Activated CD4-positive, CD25-positive, alpha-beta regulatory T cell treated with anti-CD3 and anti-CD28 coated beads, Interleukin-2, amount 50 U/mL, for 24 hours (primary cell): Measurements from ENCODE around the gene DUSP9.

ENCODE experiments used
- ATAC-seq, 2 donors: fragments of 150-1000 bp; cut with Tn5 transposase; one replicate each; pipeline ENCODE4 v1.10.0; 2021; ENCODE audit warnings: mild to moderate bottlenecking in 1 of 2, moderate library complexity in 1 of 2

DUSP9 gene

DNA sequence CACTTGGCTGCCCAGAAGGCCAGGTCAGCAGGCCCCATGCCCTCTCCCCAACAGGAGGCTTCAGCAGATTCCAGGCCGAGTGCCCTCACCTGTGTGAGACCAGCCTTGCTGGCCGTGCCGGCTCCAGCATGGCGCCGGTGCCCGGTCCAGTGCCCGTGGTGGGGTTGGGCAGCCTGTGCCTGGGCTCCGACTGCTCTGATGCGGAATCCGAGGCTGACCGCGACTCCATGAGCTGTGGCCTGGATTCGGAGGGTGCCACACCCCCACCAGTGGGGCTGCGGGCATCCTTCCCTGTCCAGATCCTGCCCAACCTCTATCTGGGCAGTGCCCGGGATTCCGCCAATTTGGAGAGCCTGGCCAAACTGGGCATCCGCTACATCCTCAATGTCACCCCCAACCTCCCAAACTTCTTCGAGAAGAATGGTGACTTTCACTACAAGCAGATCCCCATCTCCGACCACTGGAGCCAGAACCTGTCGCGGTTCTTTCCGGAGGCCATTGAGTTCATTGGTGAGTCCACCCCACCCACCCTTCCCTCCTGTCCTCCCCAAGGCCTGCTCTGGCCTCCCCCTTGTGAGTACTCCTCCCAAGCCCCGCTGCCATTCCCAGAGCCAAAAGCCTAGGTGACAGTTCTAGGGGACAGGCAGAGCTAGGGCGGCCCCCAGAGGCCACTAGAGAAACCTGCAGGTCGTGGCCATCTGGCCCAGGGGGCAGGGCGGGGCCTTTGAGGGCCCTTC is 2.3 kb downstream of the DUSP9 start:
- peak in 1 of 2 donors; percentile 59 for ATAC-seq

DNA sequence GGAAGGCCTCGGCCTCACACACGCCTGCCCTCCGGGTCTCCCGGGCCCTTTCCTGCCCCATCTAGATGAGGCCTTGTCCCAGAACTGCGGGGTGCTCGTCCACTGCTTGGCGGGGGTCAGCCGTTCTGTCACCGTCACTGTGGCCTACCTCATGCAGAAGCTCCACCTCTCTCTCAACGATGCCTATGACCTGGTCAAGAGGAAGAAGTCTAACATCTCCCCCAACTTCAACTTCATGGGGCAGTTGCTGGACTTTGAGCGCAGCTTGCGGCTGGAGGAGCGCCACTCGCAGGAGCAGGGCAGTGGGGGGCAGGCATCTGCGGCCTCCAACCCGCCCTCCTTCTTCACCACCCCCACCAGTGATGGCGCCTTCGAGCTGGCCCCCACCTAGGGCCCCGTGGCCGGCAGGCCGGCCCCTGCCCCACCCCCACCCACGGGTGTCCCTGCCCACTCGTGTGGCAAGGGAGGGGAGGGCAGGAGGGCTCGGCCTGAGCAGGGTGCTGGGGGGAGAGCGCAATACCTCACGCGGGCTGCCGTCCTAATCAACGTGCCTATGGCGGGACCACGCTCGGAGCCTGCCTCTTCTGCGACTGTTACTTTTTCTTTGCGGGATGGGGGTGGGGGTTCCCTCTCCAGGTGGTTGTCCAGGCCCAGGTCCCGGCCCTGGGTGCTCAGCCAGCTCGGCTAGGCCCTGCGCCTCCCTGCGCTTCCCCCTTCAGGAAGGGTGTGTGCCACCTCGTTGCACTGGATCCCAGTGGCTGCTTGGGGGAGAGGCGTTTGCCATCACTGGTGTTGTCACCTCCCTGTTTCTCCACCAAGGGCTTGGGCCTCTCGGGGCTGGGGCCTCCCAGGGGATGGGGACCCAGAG is 3.1 kb downstream of the DUSP9 start:
- no peak for ATAC-seq

DNA sequence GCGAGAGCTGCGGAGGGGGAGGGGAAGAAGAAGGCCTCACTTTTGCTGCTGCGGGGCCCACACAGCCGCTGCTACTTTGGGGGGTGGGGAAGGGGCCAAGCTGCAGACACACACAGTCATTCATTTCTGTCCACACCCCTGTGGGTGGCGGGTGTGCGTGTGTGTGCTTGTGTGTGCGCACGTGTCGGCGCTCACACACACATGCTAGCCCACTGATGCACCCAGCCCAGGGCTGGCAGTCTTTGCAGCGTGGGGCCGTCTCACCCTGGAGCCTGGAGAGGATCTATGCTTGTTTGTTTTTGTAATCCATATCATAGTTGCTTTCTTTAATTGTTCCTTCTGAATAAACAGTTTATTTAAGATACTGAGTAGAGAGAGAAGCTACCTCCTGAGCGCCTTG is 4.0 kb downstream of the DUSP9 start:
- no peak for ATAC-seq

DNA sequence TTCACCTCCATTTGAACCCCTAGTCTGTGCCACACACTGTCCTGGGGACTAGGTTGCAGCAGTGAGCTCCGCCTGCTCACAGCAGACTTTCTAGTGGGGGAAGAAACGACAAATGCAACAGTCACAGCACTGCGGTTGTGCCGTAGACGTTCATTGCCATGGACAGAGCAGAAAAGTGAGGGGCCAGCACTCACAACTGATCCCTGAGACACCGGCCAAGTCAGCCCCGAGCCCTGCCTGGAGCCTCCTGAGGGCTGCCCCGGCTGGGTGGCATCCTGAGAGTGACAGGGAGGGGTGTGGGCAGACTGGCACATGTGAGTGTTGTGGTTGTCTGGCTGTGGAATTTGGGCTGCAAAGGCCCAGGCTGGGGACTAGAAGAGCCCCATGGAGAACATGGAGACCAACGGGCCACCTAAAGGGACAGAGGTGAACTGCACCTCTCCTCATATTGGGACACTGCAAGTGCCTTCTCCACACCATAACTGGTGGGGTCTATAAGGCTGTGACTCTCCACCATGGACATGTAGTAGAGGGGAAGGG is 4.6 kb downstream of the DUSP9 start:
- peak in 1 of 2 donors; percentile 53 for ATAC-seq

DNA sequence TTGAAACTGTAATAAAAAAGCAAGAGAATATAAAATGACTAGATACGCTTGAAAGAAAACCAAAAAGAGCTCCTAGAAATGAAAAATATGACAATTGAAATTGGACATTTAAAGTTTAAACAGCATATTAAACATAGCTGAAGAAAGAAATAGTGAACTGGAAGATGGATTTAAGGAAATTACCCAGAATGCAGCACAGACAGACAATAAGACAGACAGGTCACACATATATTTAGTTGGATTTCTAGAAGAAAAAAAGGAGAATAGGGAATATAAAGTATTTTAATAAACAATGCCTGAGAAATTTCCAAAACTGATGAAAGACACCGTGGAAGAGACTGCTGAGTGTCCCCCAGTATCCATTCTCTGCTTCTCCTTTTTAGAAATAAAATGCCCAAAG is 6.6 kb downstream of the DUSP9 start:
- no peak for ATAC-seq

DNA sequence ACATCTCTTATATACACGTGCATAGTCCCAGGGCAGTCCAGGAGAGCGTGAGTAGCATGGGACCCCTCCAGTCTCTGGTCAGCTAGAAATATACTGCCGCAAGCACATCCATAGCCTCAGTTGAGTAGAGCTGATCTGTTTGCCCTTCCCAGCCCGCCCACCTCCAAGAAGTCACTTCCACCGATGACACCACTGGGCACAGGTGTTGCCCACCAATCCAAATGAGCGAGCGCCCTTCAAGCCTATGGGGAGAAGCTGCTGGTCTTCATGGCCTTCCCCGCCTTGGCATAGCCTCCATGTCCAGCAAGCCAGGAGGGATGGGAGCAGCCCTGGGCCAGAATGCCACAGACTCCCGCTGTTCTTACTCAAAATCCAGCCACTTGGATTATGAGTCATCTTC is 10.2 kb downstream of the DUSP9 start:
- ATAC-seq = no peak

DNA sequence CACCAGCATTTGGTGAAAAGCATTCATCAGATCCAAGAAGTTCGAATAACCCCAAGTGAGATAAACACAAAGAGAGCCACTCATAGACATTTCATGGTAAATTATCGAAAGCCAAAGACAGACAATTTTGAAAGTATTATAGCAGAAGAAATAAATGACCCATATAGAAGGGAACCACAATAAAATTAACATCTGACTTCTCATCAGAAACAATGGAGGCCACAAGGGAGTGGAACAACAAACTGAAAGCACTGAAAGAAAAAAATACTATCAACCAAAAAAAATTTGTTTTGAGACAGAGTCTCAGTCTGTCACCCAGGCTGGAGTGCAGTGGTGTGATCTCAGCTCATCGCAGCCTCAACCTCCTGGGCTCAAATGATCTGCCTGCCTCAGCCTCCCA is 12.3 kb downstream of the DUSP9 start:
- no peak for ATAC-seq

DNA sequence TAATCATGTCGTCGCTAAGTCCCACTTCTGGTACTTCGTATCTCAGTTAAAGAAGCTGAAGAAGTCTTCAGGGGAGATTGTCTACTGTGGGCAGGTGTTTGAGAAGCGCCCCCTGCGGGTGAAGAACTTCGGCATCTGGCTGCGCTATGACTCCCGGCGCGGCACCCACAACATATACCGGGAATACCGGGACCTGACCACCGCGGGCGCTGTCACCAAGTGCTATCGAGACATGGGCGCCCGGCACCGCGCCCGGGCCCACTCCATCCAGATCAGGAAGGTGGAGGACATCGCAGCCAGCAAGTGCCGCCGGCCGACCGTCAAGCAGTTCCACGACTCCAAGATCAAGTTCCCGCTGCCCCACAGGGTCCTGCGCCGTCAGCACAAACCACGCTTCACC is 15.3 kb downstream of the DUSP9 start:
- no peak for ATAC-seq

DNA sequence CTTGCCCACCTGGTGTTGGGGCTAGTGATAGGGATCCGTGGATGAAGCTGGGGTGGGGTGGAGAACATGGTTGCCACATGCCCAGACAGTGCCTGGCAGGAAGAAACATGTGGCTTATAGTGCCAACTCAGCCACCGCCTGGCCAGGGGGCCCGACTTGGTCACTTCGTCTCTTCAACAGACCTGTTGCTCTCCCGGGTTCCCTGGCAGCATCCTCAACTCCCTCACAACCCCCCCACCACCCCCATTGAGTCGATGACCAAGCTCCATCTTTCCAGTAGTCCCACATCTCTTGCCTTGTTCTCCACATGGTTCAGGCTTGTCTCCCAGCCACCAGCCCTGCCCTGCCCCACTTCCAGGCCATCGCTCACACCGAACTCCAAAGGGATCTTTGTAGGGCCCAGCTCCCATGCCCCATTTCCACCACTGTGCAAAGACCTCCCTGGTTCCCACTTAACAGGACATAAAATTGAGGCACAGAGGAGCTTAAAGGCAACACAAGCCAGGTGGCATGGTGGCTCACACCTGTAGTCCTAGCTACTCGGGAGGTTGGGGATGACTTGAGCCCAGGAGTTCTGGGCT is 18.8 kb downstream of the DUSP9 start:
- ATAC-seq = no peak

DNA sequence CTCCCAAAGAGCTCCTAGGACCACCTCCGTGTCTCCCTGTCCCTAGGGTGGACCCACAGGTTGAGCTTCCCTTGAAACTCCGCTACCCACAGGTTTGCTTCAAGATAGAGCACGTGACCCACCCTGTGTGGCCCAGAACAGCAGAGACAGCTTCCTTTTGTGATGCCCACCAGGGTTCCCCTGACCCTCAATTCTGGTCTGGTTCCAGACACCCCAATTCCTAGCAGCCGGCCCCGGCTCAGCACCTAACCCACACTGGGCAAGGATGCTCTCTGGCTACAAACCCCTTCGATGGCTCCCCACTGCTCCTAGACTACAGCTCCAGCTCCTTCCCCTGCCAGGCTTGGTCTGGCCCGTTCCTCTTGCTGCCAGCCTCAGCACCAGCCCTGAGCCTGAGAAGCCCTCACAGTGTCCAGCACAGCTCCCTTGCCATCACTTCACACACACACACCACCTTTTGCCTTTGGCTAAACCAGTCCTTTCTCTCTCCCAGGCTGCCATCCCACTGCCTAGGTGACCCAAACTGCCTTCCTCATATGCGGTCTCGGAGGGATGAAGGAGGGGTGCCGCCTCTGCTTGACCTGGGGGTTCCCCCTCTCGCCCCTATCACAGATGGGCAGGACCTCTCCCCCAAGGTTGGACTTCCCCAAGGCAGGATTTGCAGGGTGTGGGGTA is 20.4 kb downstream of the DUSP9 start:
- ATAC-seq = no peak

DNA sequence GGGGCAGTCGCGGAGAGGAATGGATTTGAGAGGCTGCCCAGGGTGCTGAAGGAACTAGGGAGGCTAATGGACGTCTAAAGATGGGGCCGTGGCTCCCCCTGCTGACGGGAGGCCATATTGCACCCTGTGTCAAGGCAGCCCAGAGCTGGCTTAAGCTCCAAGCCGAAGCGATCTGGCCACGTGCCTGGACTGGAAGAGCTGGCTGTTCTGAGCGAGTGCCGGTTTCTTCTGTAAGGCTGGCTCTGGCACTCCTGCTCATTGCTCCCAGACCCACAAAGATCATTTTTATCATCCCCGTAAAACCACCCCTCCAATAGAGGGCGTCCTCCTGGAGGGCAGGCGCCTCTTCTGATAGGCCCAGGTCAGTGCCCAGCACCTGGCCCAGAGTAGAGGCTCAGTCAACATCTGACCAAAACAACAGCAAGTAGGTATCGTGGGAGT is 21.0 kb downstream of the DUSP9 start:
- peak; percentile 81 to 85 for ATAC-seq

DNA sequence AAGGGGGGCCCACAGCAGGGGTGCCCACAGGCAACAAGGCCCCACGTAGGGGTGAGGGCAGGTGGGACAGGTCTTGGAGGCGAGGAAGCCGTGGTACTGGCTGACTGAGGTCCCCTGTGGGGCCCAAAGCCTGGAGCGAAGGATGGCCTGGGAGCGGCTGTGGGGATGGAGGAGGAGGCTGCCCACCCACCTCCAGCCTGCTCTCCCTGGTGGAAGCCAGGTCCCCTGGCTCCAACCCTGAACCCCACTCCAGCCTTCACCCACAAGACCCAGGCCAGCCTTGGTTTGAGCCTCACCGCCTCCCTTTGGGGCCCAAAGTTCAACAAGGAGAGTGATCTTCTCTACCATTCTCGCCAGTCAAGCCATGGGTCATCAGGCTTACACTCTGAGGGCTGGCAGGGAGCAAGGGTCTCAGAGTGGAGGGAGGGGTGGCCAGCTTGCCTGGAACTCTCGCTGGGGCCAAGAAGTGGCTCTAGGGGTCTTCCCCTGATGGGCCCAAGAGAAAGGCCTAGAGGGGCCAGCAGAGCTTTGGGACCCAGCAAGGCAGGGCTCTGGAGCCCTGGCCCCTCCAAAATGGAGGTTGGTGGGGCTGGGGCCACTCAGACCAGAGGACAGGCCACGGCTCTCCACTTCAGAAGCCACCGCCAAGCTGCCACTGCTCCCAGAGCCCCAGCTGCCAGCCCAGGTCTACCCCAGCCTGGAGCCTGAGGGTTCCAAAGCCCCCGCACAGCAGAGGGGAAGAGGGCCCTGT is 21.6 kb downstream of the DUSP9 start:
- ATAC-seq = no peak

DNA sequence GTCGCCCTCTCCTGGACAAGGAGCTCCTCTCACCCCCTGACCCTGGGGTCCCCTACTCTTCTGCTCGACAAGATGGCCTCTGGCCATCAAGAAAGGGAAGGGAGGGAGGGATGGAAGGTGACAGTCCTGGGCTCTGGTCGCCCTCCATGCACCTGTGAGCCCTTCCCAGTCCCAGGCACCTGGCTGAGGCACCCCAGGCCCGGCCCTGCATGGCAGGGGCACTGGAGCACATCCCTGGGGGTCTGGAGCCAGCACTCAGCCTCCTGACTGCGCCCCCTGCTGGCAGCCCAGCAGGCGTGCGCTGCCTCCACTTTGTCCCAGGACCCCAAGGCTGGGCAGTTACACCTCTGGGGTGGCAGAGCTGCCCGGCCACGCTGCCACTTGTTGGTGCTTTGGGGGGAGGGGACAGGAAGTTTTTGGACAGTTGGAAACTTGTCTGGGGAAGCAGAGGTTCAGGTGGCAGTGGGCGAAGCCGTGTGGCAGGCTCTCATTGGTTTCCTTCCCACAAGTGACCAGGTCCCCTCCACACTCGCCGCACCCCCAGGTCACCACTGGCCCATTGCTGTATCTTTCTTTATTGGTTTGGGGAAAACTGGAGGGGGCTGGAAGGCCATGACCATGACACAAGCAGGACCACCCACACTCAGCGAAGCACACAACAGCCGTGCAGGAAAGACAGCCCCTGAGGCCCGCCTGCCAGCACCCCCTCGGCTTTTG is 22.3 kb downstream of the DUSP9 start:
- ATAC-seq = peak in 1 of 2 donors; percentile 61

DNA sequence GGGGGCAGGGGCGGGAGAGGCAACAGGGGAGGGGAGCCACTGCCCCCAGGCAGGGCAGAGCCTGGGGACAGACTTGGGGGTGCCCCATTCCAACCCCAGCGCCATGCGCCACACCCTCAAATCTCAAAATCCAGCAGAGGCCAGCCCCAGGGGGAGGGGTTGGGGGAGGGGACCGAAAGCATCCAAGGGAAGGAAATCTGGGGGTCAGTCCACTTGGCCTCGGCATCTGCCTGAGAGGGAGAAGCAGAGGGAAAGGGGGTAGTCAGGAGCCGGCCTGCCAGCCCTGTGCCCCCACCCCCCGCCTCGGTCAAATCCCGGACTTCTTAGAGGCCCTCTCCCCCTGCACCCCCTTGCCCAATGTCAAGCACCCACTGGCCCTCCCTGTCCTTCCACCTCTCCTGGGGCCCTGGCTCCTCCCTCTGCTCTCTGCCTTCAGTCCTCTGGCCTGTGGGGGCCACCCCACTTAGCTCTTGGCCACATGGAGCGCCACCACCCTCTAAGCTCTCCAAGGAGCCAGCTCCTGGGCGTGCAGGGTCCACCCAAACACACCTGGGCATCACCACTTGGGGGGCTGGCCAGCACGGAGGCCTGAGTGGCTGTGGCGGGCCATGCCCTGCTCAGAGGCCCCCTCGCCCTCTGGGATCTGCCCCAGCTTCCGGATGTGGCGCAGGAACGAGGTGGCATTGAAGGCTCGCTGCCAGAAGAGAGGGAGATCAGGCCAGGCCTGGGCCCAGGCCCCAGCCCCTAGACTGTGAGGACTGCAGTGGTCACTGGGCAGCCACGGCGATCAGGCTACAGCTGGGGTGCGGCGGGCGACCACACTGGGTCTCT is 23.1 kb downstream of the DUSP9 start:
- ATAC-seq = no peak

DNA sequence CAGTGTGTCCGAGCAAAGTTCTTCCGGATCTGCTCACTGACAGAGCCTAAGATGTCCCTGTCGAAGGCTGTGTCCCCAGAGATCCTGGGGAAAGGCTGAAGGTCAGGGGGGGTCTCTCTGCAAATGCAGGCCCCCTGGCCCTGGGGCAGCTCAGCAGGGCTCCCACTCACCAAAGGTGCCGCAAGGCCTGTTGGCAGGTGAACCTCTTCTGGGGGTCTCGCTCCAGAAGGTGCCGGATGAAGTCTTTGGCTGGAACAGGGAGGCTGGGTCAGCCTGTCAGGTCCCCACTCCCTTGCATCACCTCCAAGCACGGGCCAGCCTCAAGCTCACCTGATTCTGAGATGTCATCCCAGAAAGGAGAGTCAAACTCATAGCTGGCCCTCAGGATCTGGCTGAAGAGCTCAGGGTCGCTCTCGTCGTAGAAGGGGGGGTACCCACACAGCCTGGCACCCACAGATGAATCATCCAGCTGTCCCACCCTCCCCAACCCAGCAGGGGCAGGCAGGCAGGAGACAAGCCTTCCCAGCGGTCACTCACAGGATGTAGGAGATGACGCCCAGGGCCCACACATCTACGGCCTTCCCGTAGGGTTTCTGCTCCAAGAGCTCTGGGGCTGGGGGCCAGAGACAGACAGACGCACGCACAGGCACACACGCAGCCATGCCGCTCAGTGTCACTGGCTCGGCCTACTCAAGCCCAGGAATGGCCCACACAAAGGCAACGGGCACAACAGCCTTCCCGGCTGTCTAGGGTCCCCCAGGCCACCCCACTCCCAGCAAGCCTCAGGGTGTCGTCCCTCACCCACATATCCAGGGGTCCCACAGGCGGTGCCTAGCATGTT is 24.0 kb downstream of the DUSP9 start:
- ATAC-seq = no peak

DNA sequence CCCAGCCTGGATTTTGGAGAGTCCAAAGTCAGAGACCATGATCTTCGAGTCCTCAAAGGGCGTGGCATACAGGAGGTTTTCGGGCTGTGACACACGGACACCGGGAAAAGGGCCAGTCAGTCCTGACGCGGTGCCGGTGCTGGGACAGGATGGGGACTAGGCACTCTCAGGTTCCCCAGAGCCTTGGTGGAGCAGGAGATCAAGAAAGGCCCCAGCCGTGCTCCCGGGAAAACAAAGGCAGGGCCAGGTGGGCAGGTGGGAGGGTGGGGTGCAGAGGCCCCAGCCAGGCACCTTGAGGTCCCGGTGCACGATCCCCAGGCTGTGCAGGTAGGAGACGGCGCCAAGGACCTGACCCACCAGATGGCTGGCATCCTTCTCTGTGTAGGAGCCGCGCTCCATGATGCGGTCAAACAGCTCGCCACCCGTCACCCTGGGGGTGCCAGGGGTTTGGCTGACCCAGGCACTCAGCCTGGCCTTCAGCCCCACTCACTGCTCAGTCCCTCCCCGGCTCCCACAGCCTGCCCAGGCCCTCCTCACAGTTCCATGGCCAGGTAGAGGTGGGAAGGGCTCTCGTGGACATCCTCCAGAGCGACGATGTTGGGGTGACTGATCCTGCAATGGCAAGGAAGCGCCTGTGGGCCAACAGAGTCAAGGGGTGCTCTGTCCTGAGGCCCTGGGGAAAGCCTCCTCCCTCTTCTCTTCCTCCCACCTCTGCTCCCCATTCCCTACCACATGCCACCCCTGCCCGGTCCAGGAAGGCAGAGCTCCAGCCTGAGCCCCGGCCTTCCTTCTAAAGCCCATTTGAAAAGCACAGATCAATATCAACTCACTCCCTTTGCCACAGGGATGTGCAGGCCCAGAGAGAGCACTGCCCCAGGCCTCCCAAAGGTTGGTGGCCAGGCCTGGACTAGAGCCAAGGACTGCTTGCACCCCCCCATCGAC is 24.9 kb downstream of the DUSP9 start:
- ATAC-seq = no peak

DNA sequence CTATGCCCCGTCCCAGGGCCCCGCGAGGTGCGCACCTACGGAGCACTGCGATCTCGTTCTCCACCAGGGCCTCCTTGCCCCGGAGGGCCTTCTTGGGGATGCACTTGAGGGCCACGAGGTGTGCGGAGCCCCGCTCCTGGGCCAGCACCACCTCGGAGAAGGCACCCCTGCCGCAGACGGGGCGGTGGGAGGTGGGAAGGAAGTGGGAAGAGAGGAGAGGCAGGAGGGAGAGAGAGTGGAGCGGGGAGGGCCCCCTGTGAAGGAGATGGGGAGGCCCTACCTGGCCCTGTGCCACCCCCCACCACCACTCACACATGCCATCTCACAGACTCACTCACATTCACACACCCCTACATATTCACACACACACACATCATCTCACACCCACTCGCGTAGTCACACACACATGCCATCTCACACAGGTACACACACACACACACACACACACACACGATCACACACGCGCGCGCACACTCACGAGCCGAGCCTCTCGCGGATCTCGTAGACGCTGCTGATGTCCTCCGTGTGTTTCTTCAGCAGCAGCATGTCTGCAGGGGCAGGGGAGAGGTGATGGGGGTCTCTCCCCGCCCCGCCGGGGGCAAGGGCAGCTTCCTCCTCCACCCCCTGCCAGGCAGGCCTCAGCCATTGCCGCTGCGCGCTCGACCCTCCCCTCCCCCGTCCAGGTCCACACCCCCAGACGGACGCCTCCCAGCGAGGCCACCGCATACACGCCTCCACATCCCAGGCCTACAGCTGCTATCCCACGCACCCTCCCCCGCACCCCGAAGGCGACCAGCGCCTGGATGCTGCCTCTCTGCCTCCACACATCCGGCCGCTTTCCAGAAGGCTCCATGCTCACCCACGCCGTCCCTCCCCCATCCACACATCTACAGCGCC is 25.8 kb downstream of the DUSP9 start:
- no peak for ATAC-seq
